Coronary artery (tissue), 2 donors: ENCODE results near the gene SMIM32.

Experiments
- DNase-seq: peaks from one replicate; pipeline ENCODE4 v3.0.0-alpha.2; 2017; ENCODE audit warnings: low spot score
- H3K27ac ChIP-seq, 2 donors: fragments of 200-600 bp; sonication (generic); one replicate each; pipeline ENCODE4 v1.5.1; 2016 to 2019
- H3K4me3 ChIP-seq: fragments of 200-600 bp; sonication (generic); 2 replicates; pipeline ENCODE4 v1.5.1; 2016; ENCODE audit warnings: mild to moderate bottlenecking, moderate library complexity
- CTCF ChIP-seq: fragments of 200-600 bp; sonication (generic); IDR thresholded peaks from one replicate; pipeline ENCODE4 v1.5.1; 2019; ENCODE audit warnings: antibody characterized with exemption

The SMIM32 gene

GRCh38 chr5:136197462-136198142 is 4.6 kb upstream of the SMIM32 start:
- H3K27ac ChIP-seq = no peak overlapping the region
- no peak overlapping the region for H3K4me3 ChIP-seq
- TF ChIP-seq CTCF = no peak
- DNase-seq = no peak

DNA sequence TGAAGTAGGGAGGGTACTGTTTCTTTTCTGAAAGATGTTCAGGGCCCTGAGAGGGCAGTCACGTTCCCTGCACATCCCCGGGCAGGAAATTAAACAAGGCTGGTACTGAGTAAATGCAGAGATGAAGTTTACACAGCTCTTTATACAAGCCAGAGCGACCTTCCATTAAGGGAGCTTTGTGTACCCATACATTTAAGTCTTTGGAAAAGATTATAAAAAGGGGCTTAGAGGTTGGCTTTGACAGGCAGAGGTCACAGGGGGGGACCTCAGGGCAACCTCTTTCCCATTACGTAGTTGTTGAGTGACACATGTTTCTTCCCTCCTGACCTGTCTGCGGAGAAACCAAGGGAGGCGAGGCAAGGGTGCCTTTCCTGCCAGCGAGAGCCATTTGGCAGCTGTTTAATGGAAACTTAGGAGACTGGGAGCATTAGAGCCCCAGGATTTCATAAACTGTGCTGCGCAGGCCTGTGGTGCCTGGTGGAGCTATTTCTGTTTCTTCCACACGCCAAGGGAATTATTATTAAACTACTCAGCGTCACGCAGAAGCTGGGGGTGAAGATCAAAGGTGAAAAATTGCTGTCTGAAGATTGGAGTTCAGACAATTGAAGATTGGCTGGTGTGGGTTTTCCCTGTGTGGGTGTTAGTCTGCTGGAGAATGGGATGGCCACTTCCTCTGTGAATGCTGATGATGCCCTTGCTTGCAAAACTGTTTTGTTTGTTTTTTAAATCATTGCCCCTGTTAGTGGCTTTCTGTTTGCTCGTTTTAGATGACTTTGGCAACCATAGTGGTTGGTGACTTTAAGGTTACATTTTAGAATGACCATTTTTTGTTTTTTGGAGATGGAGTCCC is 3.2 kb upstream of the SMIM32 start:
- TF ChIP-seq CTCF = no peak
- H3K27ac ChIP-seq = no peak overlapping the region
- no peak for DNase-seq
- H3K4me3 ChIP-seq = no peak overlapping the region

DNA sequence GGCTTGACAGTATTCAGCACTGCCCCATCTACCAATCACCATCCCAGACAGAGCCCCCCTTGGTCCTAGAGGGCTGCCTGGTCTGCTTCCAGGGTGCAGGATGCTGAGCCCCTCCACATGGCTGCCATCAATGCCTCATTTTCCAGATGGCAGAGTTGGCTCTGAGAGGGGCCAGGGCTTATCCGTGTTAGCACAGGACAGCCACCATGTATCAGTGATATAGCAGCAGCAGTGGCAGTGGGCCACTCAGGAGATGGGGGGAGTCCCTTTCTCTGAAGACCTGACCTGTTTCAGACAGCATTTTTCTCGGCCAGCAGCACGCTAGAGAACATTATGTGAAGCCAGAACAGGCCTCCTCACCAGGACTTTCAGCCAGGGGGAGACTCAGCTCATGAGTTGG is 1.6 kb upstream of the SMIM32 start:
- TF ChIP-seq CTCF = no peak
- Histone ChIP-seq H3K4me3 (no peak overlapping the region), H3K27ac (no peak overlapping the region)
- peak; percentile 53 for DNase-seq

GRCh38 chr5:136193322-136193935 is 467 bp upstream of the SMIM32 start:
- no peak for DNase-seq
- TF ChIP-seq CTCF = no peak
- Histone ChIP-seq H3K27ac (no peak overlapping the region), H3K4me3 (peak overlapping the region; percentile 71)

DNA sequence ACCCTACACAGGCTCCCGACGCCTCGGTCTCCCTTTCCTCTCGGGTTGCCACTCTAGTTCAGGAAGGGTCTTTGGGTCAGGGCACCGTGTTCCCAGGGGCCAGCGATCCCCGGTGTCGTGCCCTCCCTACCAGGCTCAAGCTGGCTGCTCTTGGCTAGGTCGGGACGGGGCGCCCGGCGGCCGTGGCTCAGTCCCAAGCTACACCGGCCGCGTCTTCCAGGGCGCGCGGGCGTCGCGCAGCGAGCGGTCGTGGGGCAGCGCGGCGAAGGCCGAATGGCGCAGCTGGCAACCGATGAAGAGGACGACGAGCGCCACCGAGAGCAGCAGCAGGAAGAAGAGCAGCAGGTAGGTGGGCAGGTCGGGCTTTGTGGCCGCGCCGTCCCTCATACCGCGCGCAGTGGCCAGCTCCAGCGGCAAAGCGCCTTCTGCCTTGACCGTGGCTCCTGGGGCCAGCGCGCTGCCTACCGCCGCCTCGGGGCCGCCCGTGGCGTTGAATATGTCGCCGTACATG is 892 bp downstream of the SMIM32 start:
- no peak for TF ChIP-seq CTCF
- DNase-seq = peak; percentile 50
- Histone ChIP-seq H3K27ac (no peak overlapping the region), H3K4me3 (peak overlapping the region; percentile 71)

DNA sequence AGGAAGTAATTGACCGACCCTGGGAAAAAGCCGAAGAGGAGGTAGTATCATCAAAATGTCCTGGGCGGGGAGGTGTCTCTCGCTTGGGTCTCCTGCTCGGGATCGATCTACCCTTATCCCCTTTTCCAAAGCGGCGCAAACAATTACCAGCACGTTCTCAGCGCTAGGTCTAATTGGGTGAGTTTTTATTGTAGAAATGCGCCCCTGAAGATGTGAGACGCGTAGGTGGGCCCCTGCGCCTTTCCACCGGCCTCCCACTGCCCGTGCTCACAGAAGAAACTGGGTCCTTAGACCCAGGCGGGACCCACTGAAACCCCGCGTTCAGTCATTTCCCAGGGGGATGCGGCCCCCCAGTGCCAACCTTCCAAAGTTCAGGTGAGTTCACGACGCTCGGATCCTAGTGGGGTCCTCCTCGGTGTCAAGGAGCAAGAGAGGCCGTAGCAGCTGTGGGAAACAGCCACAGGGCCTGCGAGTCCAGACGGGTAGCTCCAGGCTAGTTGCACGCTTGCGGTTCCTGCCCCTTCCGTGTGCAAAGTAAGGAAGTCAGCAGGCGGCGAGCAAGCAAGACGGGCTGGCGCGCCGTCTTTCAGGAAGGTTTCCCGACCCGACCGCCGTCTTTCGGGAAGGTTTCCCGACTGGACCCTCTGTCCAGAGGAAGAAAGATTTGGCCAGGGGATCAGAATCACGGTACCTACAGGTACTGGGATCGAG is 1.5 kb downstream of the SMIM32 start:
- no peak for DNase-seq

More for the DNA sequence above, 1.5 kb downstream of the SMIM32 start:
- Histone ChIP-seq H3K4me3 (peak overlapping the region; percentile 71), H3K27ac (no peak overlapping the region)
- no peak for TF ChIP-seq CTCF
